Measurements from ENCODE around the gene EIF4G3. TPM values are rescaled to one million over a fixed set of nuclear protein-coding genes. Genes with fewer than 3 reads are reported as not detected.

The EIF4G3 gene
- total RNA-seq, 4 donors from 2014 or later: 28.3 to 55.5 (median 35.5) TPM

DNA sequence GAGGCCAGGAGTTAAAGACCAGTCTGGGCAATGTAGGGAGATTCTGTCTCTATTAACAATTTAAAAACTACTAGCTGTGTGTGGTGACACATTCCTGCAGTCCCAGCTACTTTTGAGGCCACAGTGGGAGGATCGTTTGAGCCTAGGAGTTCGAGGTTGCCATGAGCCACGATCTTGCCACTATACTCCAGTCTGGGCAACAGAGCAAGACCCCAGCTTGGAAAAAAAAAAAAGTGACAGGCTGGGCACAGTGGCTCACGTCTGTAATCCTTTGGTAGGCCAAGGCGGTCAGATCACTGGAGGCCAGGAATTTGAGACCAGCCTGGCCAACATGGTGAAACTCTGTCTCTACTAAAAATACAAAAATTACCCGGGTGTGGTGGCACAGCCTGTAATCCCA, 416.4 kb downstream of the EIF4G3 start:
- no peaks in the 10 kb centered on the region for H3K4me1 ChIP-seq
- TF ChIP-seq, protein P1, sequence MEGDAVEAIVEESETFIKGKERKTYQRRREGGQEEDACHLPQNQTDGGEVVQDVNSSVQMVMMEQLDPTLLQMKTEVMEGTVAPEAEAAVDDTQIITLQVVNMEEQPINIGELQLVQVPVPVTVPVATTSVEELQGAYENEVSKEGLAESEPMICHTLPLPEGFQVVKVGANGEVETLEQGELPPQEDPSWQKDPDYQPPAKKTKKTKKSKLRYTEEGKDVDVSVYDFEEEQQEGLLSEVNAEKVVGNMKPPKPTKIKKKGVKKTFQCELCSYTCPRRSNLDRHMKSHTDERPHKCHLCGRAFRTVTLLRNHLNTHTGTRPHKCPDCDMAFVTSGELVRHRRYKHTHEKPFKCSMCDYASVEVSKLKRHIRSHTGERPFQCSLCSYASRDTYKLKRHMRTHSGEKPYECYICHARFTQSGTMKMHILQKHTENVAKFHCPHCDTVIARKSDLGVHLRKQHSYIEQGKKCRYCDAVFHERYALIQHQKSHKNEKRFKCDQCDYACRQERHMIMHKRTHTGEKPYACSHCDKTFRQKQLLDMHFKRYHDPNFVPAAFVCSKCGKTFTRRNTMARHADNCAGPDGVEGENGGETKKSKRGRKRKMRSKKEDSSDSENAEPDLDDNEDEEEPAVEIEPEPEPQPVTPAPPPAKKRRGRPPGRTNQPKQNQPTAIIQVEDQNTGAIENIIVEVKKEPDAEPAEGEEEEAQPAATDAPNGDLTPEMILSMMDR (IDR thresholded peaks at IDR 0.05): no peak
- TF ChIP-seq POLR2A (IDR thresholded peaks at IDR 0.05): no peak
- H3K27me3 ChIP-seq: no peaks in the 10 kb centered on the region
- 92 to 94% methylated on average over 2 to 6 of the region's 6 CpGs for WGBS, 2 donors
- H3K9me3 ChIP-seq: no peaks in the 10 kb centered on the region
- intact Hi-C loops (cut with DNase I): no loop called here
- no peak for DNase-seq
- H3K4me3 ChIP-seq: no peak overlapping the region
- no peak overlapping the region for H3K27ac ChIP-seq
- peaks cover 35 to 100% (median 74%) of the 10 kb centered on the region in 3 donors for H3K36me3 ChIP-seq

Small RNAs within 50 kb of the gene (small RNA-seq; reads per million reads assigned to genes)
- 0 reads per million in 4 donors for gene AL627311.1
- gene MIR1256: 0 reads per million in 4 donors
- 0 reads per million in 4 donors for gene RNU7-200P

Other genes starting within 250 kb of the EIF4G3 start
- gene ECE1, start 113.6 kb upstream of the EIF4G3 start, total RNA-seq: 10 to 100 TPM; 11.3 to 42.2 (median 24.1) TPM

Data from esophagus squamous epithelium (tissue), 5 donors.